SJSA1 (cell line): ENCODE results near the gene KLHL13. TPM values are rescaled to one million over a fixed set of nuclear protein-coding genes. Genes with fewer than 3 reads are reported as not detected.

Source experiments
- total RNA-seq: library from RNA; depleted of rRNA; stranded (reverse); fragments of >200 nt; shearing (Covaris generic); gene quantifications from 2 replicates; pipeline ENCODE4 v1.2.3, GENCODE V29; 2014; rRNA removed

KLHL13 gene
- total RNA-seq, 1 experiment from 2014 or later: 20.1 TPM

Other genes with a start within 250 kb of the KLHL13 start
- 23.4 and 26.3 TPM in 2 replicates for gene WDR44, start 229.3 kb upstream of the KLHL13 start, total RNA-seq